A673 (cell line): ENCODE measurements around the gene CDC42EP2. TPM values are rescaled to one million over a fixed set of nuclear protein-coding genes. Genes with fewer than 3 reads are reported as not detected.

Experiments
- BruUV-seq: library from RNA; stranded (reverse); fragments of 400-500 nt; replicated peaks from 2 replicates; lab custom pipeline; 2021; lab: Mats Ljungman, UMichigan
- CTCF ChIA-PET: fragments of 300-600 bp; sonication (Branson Sonifier 250); formaldehyde crosslinking; loops from one replicate; lab custom pipeline; 2022; ENCODE audit warnings: antibody characterized with exemption; lab: Charles Lee
- POLR2A ChIA-PET: fragments of 300-600 bp; sonication (Branson Sonifier 250); formaldehyde crosslinking; loops from one replicate; lab custom pipeline; 2022; ENCODE audit warnings: antibody characterized with exemption; ENCODE audit not compliant: low non-redundant PET; lab: Charles Lee
- DNase-seq: peaks from one replicate; pipeline ENCODE4 v3.0.0-alpha.2; 2015; ENCODE audit warnings: low spot score
- H3K27ac ChIP-seq: fragments of 200-600 bp; sonication (generic); 2 replicates; pipeline ENCODE4 v1.5.1; 2016; ENCODE audit warnings: mixed run types, low read depth, mild to moderate bottlenecking, mixed read lengths, antibody characterized with exemption, low read length; ENCODE audit not compliant: poor library complexity, severe bottlenecking
- H3K27me3 ChIP-seq: fragments of 200-600 bp; sonication (generic); replicated peaks from 2 replicates; pipeline ENCODE4 v1.6.1; 2017; ENCODE audit warnings: mixed run types, low read depth, mild to moderate bottlenecking, mixed read lengths, antibody characterized with exemption, low read length; ENCODE audit not compliant: insufficient read depth, poor library complexity
- H3K36me3 ChIP-seq: fragments of 200-600 bp; sonication (generic); 2 replicates; pipeline ENCODE4 v1.6.1; 2016; ENCODE audit warnings: mixed run types, mild to moderate bottlenecking, mixed read lengths, antibody characterized with exemption, low read length; ENCODE audit not compliant: insufficient read depth, poor library complexity, severe bottlenecking
- H3K4me1 ChIP-seq: fragments of 200-600 bp; sonication (generic); 2 replicates; pipeline ENCODE4 v1.6.1; 2017; ENCODE audit warnings: mixed run types, mild to moderate bottlenecking, mixed read lengths, antibody characterized with exemption, low read length; ENCODE audit not compliant: insufficient read depth, poor library complexity, severe bottlenecking
- H3K4me3 ChIP-seq: fragments of 200-600 bp; sonication (generic); 2 replicates; pipeline ENCODE4 v1.5.1; 2016; ENCODE audit warnings: low read depth, mixed run types, mild to moderate bottlenecking, mixed read lengths, low read length; ENCODE audit not compliant: poor library complexity, severe bottlenecking
- H3K9me3 ChIP-seq: fragments of 200-600 bp; sonication (generic); 2 replicates; pipeline ENCODE4 v1.6.1; 2016; ENCODE audit warnings: mixed run types, low read depth, mild to moderate bottlenecking, mixed read lengths, antibody characterized with exemption, low read length; ENCODE audit not compliant: poor library complexity, severe bottlenecking
- CTCF ChIP-seq: fragments of 300-800, 200-600 bp; sonication (generic); conservative IDR thresholded peaks from 2 replicates; pipeline ENCODE4 v1.5.1; 2017; ENCODE audit warnings: low read depth, mild to moderate bottlenecking, antibody characterized with exemption, low read length, moderate library complexity, mixed read lengths
- EZH2 ChIP-seq: fragments of 200-600 bp; sonication (generic); IDR thresholded peaks from 2 replicates; pipeline ENCODE4 v1.6.1; 2017; ENCODE audit warnings: borderline replicate concordance, low read depth, mild to moderate bottlenecking, mixed read lengths, antibody characterized with exemption, low read length; ENCODE audit not compliant: poor library complexity, severe bottlenecking
- intact Hi-C: fragments of 100-400 bp; cut with micrococcal nuclease; formaldehyde crosslinking; loops from one replicate; pipeline ENCODE4 v1.10.0; 2022; ENCODE audit not compliant: unreplicated experiment
- total RNA-seq: library from RNA; stranded (reverse); gene quantifications from 2 replicates; pipeline ENCODE4 v1.2.3, GENCODE V29; 2021

Gene CDC42EP2
- total RNA-seq, 1 experiment from 2014 or later: 4.8 TPM

GRCh38 chr11:65353376-65353775 is 38.7 kb downstream of the CDC42EP2 start:
- H3K9me3 ChIP-seq: no peaks in the 10 kb centered on the region
- DNase-seq: no peak
- CTCF ChIA-PET: interaction anchor here (0.7 kb wide), 2 partner anchors 18 to 231 kb away, joined by 3 to 4 read pairs; partner anchors contain the start of genes FAU and MRPL49
- H3K4me1 ChIP-seq: no peaks in the 10 kb centered on the region
- no peak overlapping the region for H3K4me3 ChIP-seq
- H3K36me3 ChIP-seq: peaks cover 47% of the 10 kb centered on the region
- no TSS peak for BruUV-seq
- TF ChIP-seq CTCF (no peak), EZH2 (no peak)
- H3K27me3 ChIP-seq: no peaks in the 10 kb centered on the region
- POLR2A ChIA-PET: no interaction called here
- no peak overlapping the region for H3K27ac ChIP-seq
- intact Hi-C loops: no loop called here

- no peak for DNase-seq
- intact Hi-C loops: no loop called here
- H3K27me3 ChIP-seq: no peaks in the 10 kb centered on the region
- no peak for TF ChIP-seq CTCF
- TF ChIP-seq EZH2: no peak
- H3K36me3 ChIP-seq: peaks cover 42% of the 10 kb centered on the region
- H3K4me1 ChIP-seq: no peaks in the 10 kb centered on the region
- no peak overlapping the region for H3K27ac ChIP-seq
- peak overlapping the region; percentile 71 for H3K4me3 ChIP-seq
- POLR2A ChIA-PET: interaction anchor here (0.7 kb wide), 1 partner anchor 122 kb away, joined by 10 read pairs; no protein-coding TSS in a partner anchor
- no peaks in the 10 kb centered on the region for H3K9me3 ChIP-seq
- BruUV-seq: no TSS peak
- CTCF ChIA-PET: no interaction called here
These were observed 39.2 kb downstream of the CDC42EP2 start for GRCh38 chr11:65353900-65354264.

- no TSS peak for BruUV-seq
- CTCF ChIA-PET: no interaction called here
- TF ChIP-seq EZH2: no peak
- TF ChIP-seq CTCF: no peak
- Histone ChIP-seq H3K9me3 (no peaks in the 10 kb centered on the region), H3K36me3 (peaks cover 38% of the 10 kb centered on the region), H3K4me1 (no peaks in the 10 kb centered on the region), H3K27ac (peak within 1 kb of the TSS; percentile 55), H3K4me3 (peak within 1 kb of the TSS; percentile 71), H3K27me3 (no peaks in the 10 kb centered on the region)
- DNase-seq: peak; percentile 99
- intact Hi-C loops: no loop called here
- POLR2A ChIA-PET: interaction anchor here (0.7 kb wide), 1 partner anchor 122 kb away, joined by 10 read pairs; no protein-coding TSS in a partner anchor
These were observed 39.8 kb downstream of the CDC42EP2 start, which contains the start of gene TIGD3 for GRCh38 chr11:65354265-65355012. Gene TIGD3, plus strand, starts transcription at chr11:65354751. Its CDS starts 1,058 bp downstream, at chr11:65355809.
